Brain microvascular endothelial cell (primary cell): ENCODE measurements around the gene BRSK2.

Experiments used
- DNase-seq: peaks from one replicate; pipeline ENCODE4 v3.0.0-alpha.2; 2020
- H3K27ac ChIP-seq: fragments of 250-450 bp; sonication (Bioruptor Pico); 2 replicates; pipeline ENCODE4 v1.5.1; 2020; ENCODE audit warnings: mild to moderate bottlenecking, moderate library complexity
- H3K27me3 ChIP-seq: fragments of 250-450 bp; sonication (Bioruptor Pico); replicated peaks from 2 replicates; pipeline ENCODE4 v1.5.1; 2020; ENCODE audit warnings: mild to moderate bottlenecking
- H3K36me3 ChIP-seq: fragments of 250-450 bp; sonication (Bioruptor Pico); replicated peaks from 2 replicates; pipeline ENCODE4 v1.5.1; 2020; ENCODE audit warnings: mild to moderate bottlenecking
- H3K4me3 ChIP-seq: 2 replicates; pipeline ENCODE4 v1.5.1; 2011; ENCODE audit warnings: low read depth, mild to moderate bottlenecking, control low read depth, low read length, moderate library complexity
- in situ Hi-C: cut with HindIII; loops from 2 replicates; pipeline ENCODE4 v1.10.0; 2017; ENCODE audit warnings: low sequenced_read_pairs, low pct_ligation_motif_present
- TF ChIP-seq, protein P1 (sequence below): IDR thresholded peaks from 2 replicates; pipeline ENCODE4 v1.5.1; 2011; ENCODE audit warnings: low read depth, mild to moderate bottlenecking, moderate library complexity, low read length, control low read depth, inconsistent platforms; ENCODE audit errors: missing control alignments

The BRSK2 gene

DNA sequence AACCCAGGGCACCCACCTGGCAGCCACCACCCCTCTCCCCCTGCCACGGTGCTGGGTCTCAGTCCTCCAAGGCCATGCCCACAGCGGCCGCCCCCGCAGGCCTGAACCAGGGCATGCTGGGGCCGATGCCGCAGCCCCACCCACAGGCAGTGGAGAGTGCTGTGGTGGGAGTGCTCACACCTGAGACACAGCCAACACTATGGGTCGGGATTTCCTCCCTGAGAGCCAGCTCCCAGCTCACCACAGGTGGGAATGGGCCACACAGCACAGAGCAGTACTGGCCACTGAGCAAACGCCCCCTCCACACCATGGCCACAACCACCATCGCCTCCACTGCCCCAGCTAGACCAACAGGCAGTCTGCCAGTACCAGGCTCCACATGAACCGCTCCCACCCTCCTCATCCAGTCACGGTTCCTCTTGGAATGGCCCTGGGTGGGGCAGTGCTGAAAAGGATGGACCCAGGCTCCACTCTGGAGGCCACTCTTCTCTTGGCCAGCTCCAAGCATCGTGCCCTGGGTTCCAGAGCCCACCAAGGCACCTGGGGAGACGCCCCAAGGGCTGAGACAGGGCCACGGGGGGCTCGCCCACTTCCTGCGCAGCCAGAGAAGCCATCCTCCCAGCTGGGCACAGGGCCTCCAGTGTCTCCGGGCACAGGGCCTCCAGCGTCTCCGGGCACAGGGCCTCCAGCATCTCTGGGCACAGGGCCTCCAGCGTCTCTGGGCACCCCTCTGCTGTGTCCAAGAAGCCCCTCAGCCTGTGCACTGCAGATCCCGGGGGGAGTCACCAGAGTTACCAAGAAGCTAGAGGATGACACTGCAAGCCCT is 82.7 kb downstream of the BRSK2 start:
- no peak overlapping the region for H3K4me3 ChIP-seq
- H3K36me3 ChIP-seq: peaks cover 4% of the 10 kb centered on the region
- DNase-seq: no peak
- TF ChIP-seq, protein P1, sequence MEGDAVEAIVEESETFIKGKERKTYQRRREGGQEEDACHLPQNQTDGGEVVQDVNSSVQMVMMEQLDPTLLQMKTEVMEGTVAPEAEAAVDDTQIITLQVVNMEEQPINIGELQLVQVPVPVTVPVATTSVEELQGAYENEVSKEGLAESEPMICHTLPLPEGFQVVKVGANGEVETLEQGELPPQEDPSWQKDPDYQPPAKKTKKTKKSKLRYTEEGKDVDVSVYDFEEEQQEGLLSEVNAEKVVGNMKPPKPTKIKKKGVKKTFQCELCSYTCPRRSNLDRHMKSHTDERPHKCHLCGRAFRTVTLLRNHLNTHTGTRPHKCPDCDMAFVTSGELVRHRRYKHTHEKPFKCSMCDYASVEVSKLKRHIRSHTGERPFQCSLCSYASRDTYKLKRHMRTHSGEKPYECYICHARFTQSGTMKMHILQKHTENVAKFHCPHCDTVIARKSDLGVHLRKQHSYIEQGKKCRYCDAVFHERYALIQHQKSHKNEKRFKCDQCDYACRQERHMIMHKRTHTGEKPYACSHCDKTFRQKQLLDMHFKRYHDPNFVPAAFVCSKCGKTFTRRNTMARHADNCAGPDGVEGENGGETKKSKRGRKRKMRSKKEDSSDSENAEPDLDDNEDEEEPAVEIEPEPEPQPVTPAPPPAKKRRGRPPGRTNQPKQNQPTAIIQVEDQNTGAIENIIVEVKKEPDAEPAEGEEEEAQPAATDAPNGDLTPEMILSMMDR: no peak
- H3K27me3 ChIP-seq: no peaks in the 10 kb centered on the region
- in situ Hi-C loops: no loop called here
- no peak overlapping the region for H3K27ac ChIP-seq

DNA sequence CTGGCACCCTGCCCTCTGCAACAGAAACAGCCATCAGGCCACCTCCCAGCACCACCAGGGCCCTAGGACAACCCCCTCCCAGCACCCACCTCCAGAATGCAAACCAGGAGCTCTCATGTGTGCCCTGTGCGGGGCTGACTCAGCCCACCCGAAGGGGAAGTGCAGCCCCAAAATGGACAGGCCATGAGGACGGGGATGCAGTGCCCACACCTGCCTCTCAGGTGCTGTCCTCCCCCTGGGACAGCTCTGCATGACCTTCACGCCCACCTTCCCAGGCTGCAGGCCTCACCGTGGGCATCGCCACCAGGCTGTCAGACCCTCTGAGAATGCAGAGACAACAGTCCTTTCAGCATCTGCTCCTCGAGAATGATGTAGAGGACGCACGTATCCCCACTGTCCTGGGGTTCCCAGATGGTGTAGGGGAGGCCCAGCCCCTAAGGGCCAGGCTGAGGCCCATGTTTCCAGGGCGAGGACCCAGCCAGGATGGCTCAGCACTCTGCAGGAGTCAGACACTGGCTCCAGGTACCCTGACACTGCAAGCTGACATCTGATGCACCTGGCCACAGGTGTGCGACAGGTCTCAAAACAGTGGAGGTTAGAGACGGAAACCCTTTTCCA is 83.4 kb downstream of the BRSK2 start:
- Histone ChIP-seq H3K36me3 (peaks cover 5% of the 10 kb centered on the region), H3K27ac (no peak overlapping the region), H3K4me3 (no peak overlapping the region), H3K27me3 (no peaks in the 10 kb centered on the region)
- in situ Hi-C loops: no loop called here
- no peak for DNase-seq
- TF ChIP-seq, protein P1: no peak

DNA sequence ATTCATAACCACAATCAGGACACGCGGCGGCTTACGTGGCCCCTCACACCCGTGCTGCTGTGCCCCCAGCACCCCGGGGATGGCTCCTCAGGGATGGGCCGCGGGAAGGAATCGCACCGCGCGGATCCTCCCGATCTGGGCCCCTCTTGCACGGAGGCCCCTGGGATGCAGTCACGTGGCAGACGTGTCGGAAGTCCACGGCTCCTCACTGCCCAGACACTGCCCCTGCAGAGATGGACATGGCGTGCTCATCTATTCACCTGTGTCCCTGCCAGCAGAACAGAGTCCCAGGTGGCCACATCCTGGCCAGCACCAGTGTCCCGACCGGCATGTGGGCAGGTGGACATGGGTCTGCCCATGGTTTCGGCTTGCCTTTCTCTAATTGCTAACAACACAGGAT is 84.1 kb downstream of the BRSK2 start:
- peaks cover 8% of the 10 kb centered on the region for H3K36me3 ChIP-seq
- H3K4me3 ChIP-seq: no peak overlapping the region
- H3K27me3 ChIP-seq: no peaks in the 10 kb centered on the region
- no peak overlapping the region for H3K27ac ChIP-seq
- TF ChIP-seq, protein P1: no peak
- in situ Hi-C loops: no loop called here
- DNase-seq: no peak

DNA sequence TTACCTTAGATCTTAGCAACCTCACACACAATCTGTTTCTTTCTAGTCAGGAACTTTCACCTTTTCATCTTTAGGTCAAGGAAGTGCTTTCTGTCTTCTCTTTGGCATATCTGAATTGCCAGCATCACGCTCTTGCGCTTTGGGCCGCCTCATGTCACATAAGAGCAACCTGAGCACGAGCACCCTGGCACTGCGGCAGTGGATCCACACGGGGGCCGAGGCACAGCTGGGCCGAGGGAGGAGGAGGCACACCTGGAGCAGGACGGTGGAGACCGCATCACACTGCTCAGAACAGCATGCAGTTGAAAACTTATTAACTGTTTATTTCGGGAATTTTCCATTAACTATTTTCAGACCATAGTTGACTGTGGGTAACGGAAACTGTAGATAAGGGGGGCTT is 86.1 kb downstream of the BRSK2 start:
- TF ChIP-seq, protein P1: no peak
- no peaks in the 10 kb centered on the region for H3K27me3 ChIP-seq
- no peak overlapping the region for H3K27ac ChIP-seq
- in situ Hi-C loops: no loop called here
- DNase-seq: no peak
- peaks cover 13% of the 10 kb centered on the region for H3K36me3 ChIP-seq
- H3K4me3 ChIP-seq: no peak overlapping the region

DNA sequence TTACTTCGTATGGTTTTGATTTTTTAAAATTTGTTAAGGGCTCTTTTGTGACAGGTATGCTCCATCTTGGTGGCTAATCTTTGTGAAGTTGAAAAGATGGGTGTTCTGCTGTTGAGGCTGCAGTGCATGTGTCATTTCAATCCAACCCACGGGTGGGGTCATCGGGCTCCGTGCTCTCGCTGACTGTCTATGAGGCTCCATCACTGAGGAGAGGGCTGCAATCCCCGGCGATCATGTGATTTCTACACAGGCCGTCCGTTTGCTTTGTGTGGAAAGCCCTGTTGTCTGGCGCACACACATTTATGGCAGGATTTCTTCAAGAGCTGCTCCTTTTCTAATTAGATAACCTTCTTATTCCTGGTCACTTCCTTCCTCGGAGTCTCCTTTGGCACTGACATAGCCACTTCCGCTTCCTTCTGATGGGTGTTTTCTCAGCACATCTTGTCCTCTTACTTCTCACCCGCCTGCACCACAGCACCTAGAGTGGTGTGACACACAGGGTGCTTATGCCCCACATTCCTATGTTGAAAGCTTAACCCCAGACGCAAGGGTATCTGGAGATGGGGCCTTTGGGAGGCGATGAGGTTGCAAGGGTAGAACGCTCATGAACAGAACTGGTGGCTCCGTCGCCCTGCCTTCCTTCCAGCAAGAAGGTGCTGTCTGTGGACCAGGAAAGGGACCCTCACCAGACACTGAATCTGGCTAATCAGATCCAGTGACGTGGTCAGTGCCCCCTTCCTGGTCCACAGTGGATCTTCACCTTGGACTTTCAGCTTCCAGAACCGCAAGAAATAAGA is 87.4 kb downstream of the BRSK2 start:
- DNase-seq: no peak
- in situ Hi-C loops: no loop called here
- Histone ChIP-seq H3K36me3 (peaks cover 13% of the 10 kb centered on the region), H3K27ac (no peak overlapping the region), H3K4me3 (no peak overlapping the region), H3K27me3 (no peaks in the 10 kb centered on the region)
- TF ChIP-seq, protein P1: no peak
